CD4-positive, alpha-beta T cell treated with Interleukin-17A for 1 hour (primary cell): ENCODE data around the gene FAM98B.

ENCODE experiments used
- DNase-seq: peaks from one replicate; pipeline ENCODE4 v3.0.0-alpha.2; 2020

FAM98B gene

DNA sequence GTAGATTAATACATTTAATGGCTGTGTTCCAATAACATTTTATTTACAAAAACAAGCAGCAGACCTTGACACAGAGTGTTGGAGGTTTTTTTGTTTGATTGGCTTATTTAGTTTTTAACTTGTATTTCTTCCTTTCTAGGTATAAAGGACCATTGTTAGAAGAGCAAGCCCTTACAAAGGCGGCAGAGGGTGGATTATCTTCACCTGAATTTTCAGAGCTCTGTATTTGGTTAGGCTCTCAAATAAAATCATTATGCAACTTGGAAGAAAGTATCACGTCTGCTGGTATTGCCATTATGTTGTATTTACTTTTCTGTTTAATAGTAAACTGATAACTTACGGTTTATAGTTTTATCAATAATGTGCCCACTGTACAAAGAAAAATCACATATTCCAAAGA, 10.0 kb downstream of the FAM98B start:
- DNase-seq = no peak

- no peak for DNase-seq
Measured at GRCh38 chr15:38464675-38465074, 10.7 kb downstream of the FAM98B start.

GRCh38 chr15:38470816-38471215, 16.9 kb downstream of the FAM98B start:
- no peak for DNase-seq

DNA sequence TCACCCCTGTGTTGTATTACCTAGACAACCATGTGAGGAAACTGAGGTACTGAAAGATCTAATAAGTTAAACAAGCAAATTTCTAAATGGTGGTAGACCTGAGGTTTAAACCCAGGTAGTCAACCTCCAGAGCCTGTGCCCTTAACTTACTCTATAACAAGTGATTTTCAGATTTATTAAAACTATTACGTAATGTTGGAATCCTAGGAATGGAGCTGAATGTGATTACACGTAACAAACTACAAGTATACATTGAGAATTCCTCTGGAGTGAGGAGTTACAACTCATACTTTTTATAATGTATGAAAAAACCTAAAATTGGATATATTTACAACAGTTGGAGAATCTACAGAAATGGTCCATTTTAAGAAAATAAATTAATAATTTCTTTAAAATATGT, 18.0 kb downstream of the FAM98B start:
- DNase-seq = no peak

DNA sequence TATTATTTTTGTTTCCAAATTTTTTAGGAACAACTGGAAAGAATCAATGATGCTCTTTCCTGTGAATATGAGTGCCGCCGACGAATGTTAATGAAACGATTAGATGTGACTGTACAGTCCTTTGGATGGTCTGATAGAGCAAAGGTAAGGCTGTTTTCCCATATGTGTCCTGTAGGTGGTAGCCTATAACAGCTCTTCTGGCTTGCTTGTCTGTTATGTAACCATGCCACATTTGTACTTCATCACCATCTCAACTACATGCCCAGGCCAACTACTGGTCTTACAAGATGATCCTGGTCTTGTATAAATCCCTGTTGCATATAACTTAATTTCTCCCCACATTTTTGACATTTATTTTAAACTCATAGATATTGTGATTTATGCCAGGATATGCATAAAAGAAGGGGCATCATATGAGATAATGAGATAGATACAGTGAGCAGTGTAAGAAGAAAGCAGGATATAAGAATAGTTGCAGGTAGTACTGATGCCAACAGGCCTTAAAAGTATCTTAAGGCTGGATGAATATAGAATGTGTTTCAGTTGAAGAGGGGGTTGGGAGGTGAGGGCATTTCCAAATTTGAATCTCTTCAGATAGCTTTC, 20.3 kb downstream of the FAM98B start:
- DNase-seq = peak; percentile 83

DNA sequence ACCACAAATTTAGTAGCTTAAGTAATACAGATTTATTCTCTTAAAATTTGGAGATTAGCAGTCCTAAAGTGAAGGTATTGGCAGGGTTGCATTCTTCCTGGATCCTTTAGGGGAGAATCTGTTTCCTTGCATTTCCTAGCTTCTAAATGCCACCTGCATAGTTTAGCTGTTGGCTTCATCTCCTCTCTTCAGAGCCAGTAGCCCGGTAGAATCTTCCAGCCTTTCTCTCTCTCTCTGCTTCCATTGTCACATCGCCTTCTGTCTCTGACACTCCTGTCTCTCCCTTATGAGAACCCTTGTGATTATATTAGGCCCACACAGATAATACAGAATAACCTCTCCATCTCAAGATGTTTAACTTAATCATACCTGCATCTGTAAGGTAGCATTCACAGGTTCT, 21.4 kb downstream of the FAM98B start:
- DNase-seq = no peak

GRCh38 chr15:38476120-38476519, 22.2 kb downstream of the FAM98B start:
- DNase-seq = no peak

DNA sequence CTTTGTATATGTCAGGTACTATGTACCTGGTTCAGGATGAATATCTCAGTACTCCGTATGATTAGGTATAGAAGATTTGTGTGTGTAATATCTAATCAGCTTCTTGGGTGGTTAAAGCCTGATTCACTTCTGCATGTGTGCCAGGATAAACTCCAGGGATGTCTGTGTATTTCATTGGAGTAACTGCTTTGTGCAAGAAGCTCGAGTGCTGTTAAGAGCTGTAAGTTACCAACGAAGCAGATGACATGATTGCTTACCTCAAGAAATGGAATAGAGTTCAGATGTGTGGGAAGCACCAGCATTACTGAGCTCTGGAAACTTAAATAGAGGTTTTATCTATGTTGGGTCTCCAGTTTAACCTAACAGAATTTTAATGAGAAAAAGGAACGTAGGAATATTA, 23.7 kb downstream of the FAM98B start:
- DNase-seq = no peak

GRCh38 chr15:38479266-38479665, 25.3 kb downstream of the FAM98B start:
- DNase-seq = no peak

- no peak for DNase-seq
Measured at GRCh38 chr15:38479756-38480155, 25.8 kb downstream of the FAM98B start.

- no peak for DNase-seq
Measured at GRCh38 chr15:38481113-38481512, 27.2 kb downstream of the FAM98B start.

GRCh38 chr15:38481761-38482160, 27.8 kb downstream of the FAM98B start:
- DNase-seq = no peak

- DNase-seq = peak; percentile 26
Measured at GRCh38 chr15:38482572-38482971, 28.6 kb downstream of the FAM98B start.

DNA sequence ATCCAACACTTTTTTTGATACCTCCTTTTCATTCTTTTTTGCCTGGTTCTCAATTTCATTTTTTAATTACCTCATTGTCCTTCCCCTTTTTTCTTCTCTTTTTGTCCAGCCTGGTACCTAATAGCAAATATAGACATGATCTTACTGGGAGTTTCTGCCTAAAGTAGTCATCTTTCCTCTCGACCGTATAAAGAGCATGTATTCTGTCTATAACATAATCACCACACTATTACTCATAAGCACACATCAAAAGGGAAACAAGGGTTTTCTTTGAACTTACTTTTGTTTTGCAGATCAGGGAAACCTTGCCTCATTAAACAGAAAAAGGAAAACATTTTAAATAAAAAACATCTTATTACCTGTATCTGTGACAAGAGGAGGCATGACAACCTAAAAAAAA, 33.0 kb downstream of the FAM98B start:
- DNase-seq = peak; percentile 54

GRCh38 chr15:38487378-38487777, 33.5 kb downstream of the FAM98B start:
- DNase-seq = no peak

DNA sequence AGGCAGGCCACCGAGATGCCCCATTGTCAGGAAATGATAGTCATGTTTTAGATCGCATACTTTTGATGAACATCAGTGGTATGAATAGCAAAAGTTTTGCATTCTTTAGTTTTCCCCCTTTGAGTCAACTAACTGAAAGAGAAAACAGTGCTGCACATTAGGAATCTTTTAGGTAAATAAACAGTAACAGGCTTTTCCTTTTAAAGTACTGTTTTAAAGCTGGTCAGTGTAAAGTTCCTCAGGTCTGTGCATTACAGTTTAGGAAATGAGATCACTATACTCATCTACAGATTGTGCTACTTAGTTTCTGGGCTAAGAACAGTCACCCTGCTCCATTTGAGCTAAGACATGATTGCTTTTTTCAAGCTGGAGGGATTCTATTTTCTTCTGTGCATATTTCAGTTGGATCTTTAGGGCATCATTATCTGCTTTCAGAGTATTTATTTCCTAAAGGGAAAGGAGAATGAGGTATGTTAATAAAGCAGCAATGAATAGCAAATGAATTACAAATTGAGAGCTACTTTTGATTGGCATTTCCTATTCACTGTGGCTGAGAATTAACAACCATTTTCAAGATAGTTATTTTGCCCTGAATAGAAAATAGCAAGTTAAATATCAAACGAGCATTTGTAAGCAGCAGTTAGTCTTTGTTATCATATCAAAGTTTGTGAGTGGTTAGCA, 36.5 kb downstream of the FAM98B start:
- no peak for DNase-seq

GRCh38 chr15:38496151-38496550, 42.2 kb downstream of the FAM98B start:
- no peak for DNase-seq

- no peak for DNase-seq
Measured at GRCh38 chr15:38499651-38500050, 45.7 kb downstream of the FAM98B start.

GRCh38 chr15:38503496-38503895, 49.6 kb downstream of the FAM98B start:
- no peak for DNase-seq

DNA sequence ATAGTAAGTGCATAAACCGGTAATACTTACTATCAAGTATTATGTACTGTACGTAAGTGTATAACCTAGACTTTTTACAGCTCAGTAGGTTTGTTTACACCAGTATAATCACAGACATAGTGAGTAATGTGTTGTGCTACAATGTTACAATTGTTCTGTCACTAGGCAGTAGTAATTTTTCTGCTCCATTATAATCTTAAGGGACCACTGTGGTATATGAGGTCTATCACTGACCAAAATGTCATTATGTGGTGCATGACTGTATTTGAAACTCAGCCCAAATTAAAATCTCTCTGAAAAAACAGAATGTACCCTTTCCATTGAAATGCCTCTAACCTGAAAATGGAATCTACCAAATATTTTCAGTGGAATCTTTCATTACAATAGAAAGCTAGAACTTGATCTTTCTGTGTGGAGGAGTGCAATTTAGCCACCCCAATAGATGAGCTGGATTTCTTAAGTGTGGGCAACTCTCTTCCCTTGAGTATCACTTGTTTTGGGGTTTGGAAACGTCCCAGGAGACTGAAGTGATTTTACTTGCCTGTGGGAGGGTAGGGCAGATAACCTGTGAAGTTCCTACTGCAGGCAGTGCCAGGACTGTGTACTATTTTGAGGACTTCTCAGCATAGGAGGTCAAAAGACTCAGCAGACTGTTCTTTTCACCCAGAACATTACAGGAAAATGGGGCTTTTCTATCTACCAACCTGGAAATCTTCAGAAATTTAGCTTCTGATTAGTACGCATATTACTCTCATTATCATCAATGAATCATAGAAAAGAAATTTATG, 50.9 kb downstream of the FAM98B start:
- DNase-seq = no peak

DNA sequence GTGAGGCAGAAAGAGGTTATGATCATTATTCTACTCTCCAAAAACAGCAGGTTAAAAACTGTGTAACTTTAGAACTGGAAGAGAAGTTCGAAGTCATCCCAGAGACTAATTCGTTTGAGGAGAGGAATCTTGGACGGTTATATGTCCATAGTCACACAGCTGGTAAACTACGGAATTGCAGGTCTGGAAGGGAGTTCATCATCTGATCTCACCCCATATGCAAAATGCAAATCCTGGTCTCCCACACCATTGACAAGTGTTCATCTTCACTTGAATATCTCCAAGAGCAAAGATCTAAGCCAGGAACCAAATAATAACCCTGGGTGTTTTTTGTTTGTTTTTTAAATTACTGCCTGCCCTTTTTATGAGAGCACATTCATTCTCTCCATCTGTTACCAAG, 53.1 kb downstream of the FAM98B start:
- no peak for DNase-seq

- no peak for DNase-seq
Measured at GRCh38 chr15:38507570-38507969, 53.6 kb downstream of the FAM98B start.

GRCh38 chr15:38508647-38509046, 54.7 kb downstream of the FAM98B start:
- DNase-seq = no peak

DNA sequence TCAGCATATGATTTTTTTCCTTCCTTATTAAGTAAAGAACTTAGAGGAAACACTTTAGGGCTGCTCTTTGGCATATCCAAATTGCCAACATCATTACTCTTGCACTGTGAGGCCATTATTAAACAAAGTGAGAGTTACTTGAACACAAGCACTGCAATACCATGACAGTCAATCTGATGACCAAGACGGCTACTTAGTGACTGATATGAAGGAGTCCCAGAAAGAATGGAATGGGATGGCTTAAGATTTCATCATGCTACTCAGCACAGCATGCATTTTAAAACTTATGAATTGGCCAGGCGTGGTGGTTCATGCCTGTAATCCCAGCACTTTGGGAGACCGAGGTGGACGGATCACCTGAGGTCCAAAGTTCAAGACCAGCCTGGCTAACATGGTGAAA, 55.2 kb downstream of the FAM98B start:
- no peak for DNase-seq
